Spinal cord (tissue), 10 donors: ENCODE results near the gene OGG1. TPM values are rescaled to one million over a fixed set of nuclear protein-coding genes. Genes with fewer than 3 reads are reported as not detected.

Experiments
- DNase-seq, 6 donors: peaks; one replicate each; pipeline versions ENCODE4 v3.0.0 to v3.0.0-alpha.2; 2013 to 2015; ENCODE audit warnings: low spot score in 6 of 6, low read depth in 4 of 6
- H3K27ac ChIP-seq: one replicate; pipeline ENCODE4 v1.5.1; 2013; ENCODE audit warnings: low read depth, low read length, control low read depth
- H3K27me3 ChIP-seq: one replicate; pipeline ENCODE4 v1.6.1; 2013; ENCODE audit warnings: low read length; ENCODE audit not compliant: control insufficient read depth, insufficient read depth
- H3K36me3 ChIP-seq: one replicate; pipeline ENCODE4 v1.6.1; 2013; ENCODE audit warnings: low read length; ENCODE audit not compliant: control insufficient read depth, insufficient read depth
- H3K4me1 ChIP-seq: one replicate; pipeline ENCODE4 v1.6.1; 2013; ENCODE audit warnings: low read length; ENCODE audit not compliant: control insufficient read depth, insufficient read depth
- H3K4me3 ChIP-seq: one replicate; pipeline ENCODE4 v1.5.1; 2013; ENCODE audit warnings: low read depth, low read length, control low read depth
- H3K9me3 ChIP-seq: one replicate; pipeline ENCODE4 v1.6.1; 2013; ENCODE audit warnings: low read length; ENCODE audit not compliant: control insufficient read depth, insufficient read depth
- WGBS: methylation state at CpG from one replicate; pipeline ENCODE4 v1.1.5; 2013; ENCODE audit warnings: missing lambda C conversion rate; ENCODE audit not compliant: insufficient coverage; 5-methylcytosine and 5-hydroxymethylcytosine counted together
- polyA plus RNA-seq, 2 donors: library from polyadenylated mRNA; unstranded; fragments of 120-200 nt; gene quantifications; one replicate each; pipeline ENCODE4 v1.2.1, GENCODE V29; 2013; ENCODE audit not compliant: insufficient read length in 2 of 2
- total RNA-seq, 2 donors: library from RNA; depleted of rRNA in 1 of 2; stranded (reverse); fragments of 120-200 nt in 1 of 2; fragments of >200 nt in 1 of 2; gene quantifications; one replicate each; pipeline versions ENCODE4 v1.2.3 to v1.2.4, GENCODE V29; 2013 to 2014
- donor health status: healthy.

OGG1 gene
- total and polyA plus RNA-seq, 4 donors = 25.8 to 57.8 (median 44.2) TPM

- no peak overlapping the region for H3K4me3 ChIP-seq
- no peaks in the 10 kb centered on the region for H3K9me3 ChIP-seq
- H3K27me3 ChIP-seq = no peaks in the 10 kb centered on the region
- peaks cover 64% of the 10 kb centered on the region for H3K36me3 ChIP-seq
- H3K27ac ChIP-seq = no peak overlapping the region
- DNase-seq = no peak
- peaks cover 10% of the 10 kb centered on the region for H3K4me1 ChIP-seq
- WGBS = 77% methylated on average over 8 of the region's 13 CpGs
Observed at GRCh38 chr3:9786825-9787669, 37.3 kb downstream of the OGG1 start.

GRCh38 chr3:9787714-9788113 lies 38.0 kb downstream of the OGG1 start:
- H3K27ac ChIP-seq = no peak overlapping the region
- no peaks in the 10 kb centered on the region for H3K27me3 ChIP-seq
- no peak overlapping the region for H3K4me3 ChIP-seq
- no peaks in the 10 kb centered on the region for H3K9me3 ChIP-seq
- 80% methylated on average over 4 of the region's 6 CpGs for WGBS
- no peak for DNase-seq
- peaks cover 57% of the 10 kb centered on the region for H3K36me3 ChIP-seq
- peaks cover 10% of the 10 kb centered on the region for H3K4me1 ChIP-seq

- H3K36me3 ChIP-seq = peaks cover 45% of the 10 kb centered on the region
- no peaks in the 10 kb centered on the region for H3K27me3 ChIP-seq
- no peak overlapping the region for H3K4me3 ChIP-seq
- peaks cover 12% of the 10 kb centered on the region for H3K4me1 ChIP-seq
- 96% methylated on average over 7 of the region's 11 CpGs for WGBS
- no peak overlapping the region for H3K27ac ChIP-seq
- no peak for DNase-seq
- H3K9me3 ChIP-seq = no peaks in the 10 kb centered on the region
Observed at GRCh38 chr3:9791127-9791526, 41.4 kb downstream of the OGG1 start.

GRCh38 chr3:9791790-9792404 lies 42.1 kb downstream of the OGG1 start:
- WGBS = 32% methylated on average over 7 of the region's 14 CpGs
- peak overlapping the region; percentile 93 for H3K4me3 ChIP-seq
- no peaks in the 10 kb centered on the region for H3K9me3 ChIP-seq
- H3K27ac ChIP-seq = peak overlapping the region; percentile 97
- DNase-seq = no peak
- peaks cover 46% of the 10 kb centered on the region for H3K36me3 ChIP-seq
- peaks cover 12% of the 10 kb centered on the region for H3K4me1 ChIP-seq
- no peaks in the 10 kb centered on the region for H3K27me3 ChIP-seq

- H3K9me3 ChIP-seq = no peaks in the 10 kb centered on the region
- WGBS = under 1% methylated on average over 61 of the region's 65 CpGs
- H3K27ac ChIP-seq = peak within 1 kb of the TSS; percentile 97
- peaks cover 12% of the 10 kb centered on the region for H3K4me1 ChIP-seq
- peak; percentile 89 to 99 (median 96) for DNase-seq
- H3K4me3 ChIP-seq = peak within 1 kb of the TSS; percentile 93
- peaks cover 44% of the 10 kb centered on the region for H3K36me3 ChIP-seq
- H3K27me3 ChIP-seq = no peaks in the 10 kb centered on the region
Observed at GRCh38 chr3:9792405-9793160, 42.8 kb downstream of the OGG1 start, which contains the start of the genes ARPC4 and TADA3. TSS of gene ARPC4 (plus strand) at chr3:9793082. CDS start at chr3:9793122, 40 bp downstream. TSS of gene TADA3 (minus strand) at chr3:9792473. CDS start at chr3:9791466, 1,007 bp downstream.

- no peak for DNase-seq
- peaks cover 46% of the 10 kb centered on the region for H3K36me3 ChIP-seq
- peak overlapping the region; percentile 97 for H3K27ac ChIP-seq
- H3K9me3 ChIP-seq = no peaks in the 10 kb centered on the region
- whole genome bisulfite sequencing = 2% methylated on average over 20 of the region's 23 CpGs
- peak overlapping the region; percentile 93 for H3K4me3 ChIP-seq
- H3K27me3 ChIP-seq = no peaks in the 10 kb centered on the region
- peaks cover 12% of the 10 kb centered on the region for H3K4me1 ChIP-seq
Observed at GRCh38 chr3:9793161-9793781, 43.5 kb downstream of the OGG1 start.

- Histone ChIP-seq H3K27me3 (no peaks in the 10 kb centered on the region), H3K27ac (no peak overlapping the region), H3K36me3 (peaks cover 45% of the 10 kb centered on the region), H3K9me3 (no peaks in the 10 kb centered on the region), H3K4me1 (peaks cover 12% of the 10 kb centered on the region), H3K4me3 (no peak overlapping the region)
- WGBS = 99% methylated on average over 10 of the region's 11 CpGs
- no peak for DNase-seq
Observed at GRCh38 chr3:9794400-9794799, 44.6 kb downstream of the OGG1 start.

GRCh38 chr3:9795207-9795606 lies 45.5 kb downstream of the OGG1 start:
- H3K4me3 ChIP-seq = no peak overlapping the region
- H3K27me3 ChIP-seq = no peaks in the 10 kb centered on the region
- peaks cover 12% of the 10 kb centered on the region for H3K4me1 ChIP-seq
- no peak for DNase-seq
- 77% methylated on average over 5 of the region's 5 CpGs for WGBS
- peaks cover 44% of the 10 kb centered on the region for H3K36me3 ChIP-seq
- H3K9me3 ChIP-seq = no peaks in the 10 kb centered on the region
- H3K27ac ChIP-seq = no peak overlapping the region
